D721Med (cell line): ENCODE results near the gene SLC18B1.

Source experiments
- DNase-seq: peaks from one replicate; pipeline ENCODE4 v3.0.0; 2011; ENCODE audit warnings: low spot score; ENCODE audit not compliant: insufficient read length
- FAIRE-seq: peaks from 2 replicates; lab custom pipeline; 2011; peaks lifted over from hg19 to GRCh38; lab: Jason Lieb, UNC
- CTCF ChIP-seq: IDR thresholded peaks from 2 replicates; pipeline ENCODE4 v1.5.1; 2012; ENCODE audit warnings: mild to moderate bottlenecking, control low read depth; ENCODE audit not compliant: insufficient read depth; ENCODE audit errors: missing control alignments

The SLC18B1 gene

GRCh38 chr6:132746048-132746447 lies 52.4 kb downstream of the SLC18B1 start:
- DNase-seq, result no peak
- FAIRE-seq, result no peak
- TF ChIP-seq CTCF, result no peak

GRCh38 chr6:132742495-132742894 lies 55.9 kb downstream of the SLC18B1 start:
- FAIRE-seq (no peak), DNase-seq (no peak)
- no peak for TF ChIP-seq CTCF

- DNase-seq (no peak), FAIRE-seq (no peak)
- TF ChIP-seq CTCF, result no peak
Measured at GRCh38 chr6:132741281-132741680, 57.2 kb downstream of the SLC18B1 start.

- no peak for TF ChIP-seq CTCF
- no peak for DNase-seq
- FAIRE-seq, result no peak
Measured at GRCh38 chr6:132736239-132736638, 62.2 kb downstream of the SLC18B1 start.

GRCh38 chr6:132734694-132735236 lies 63.7 kb downstream of the SLC18B1 start:
- DNase-seq (no peak), FAIRE-seq (no peak)
- no peak for TF ChIP-seq CTCF

- DNase-seq (no peak), FAIRE-seq (no peak)
- no peak for TF ChIP-seq CTCF
Measured at GRCh38 chr6:132733814-132734213, 64.6 kb downstream of the SLC18B1 start.

GRCh38 chr6:132733283-132733682 lies 65.2 kb downstream of the SLC18B1 start:
- TF ChIP-seq CTCF, result no peak
- FAIRE-seq, result no peak
- DNase-seq, result no peak
